ENCODE results near the gene EIF3M. TPM values are rescaled to one million over a fixed set of nuclear protein-coding genes. Genes with fewer than 3 reads are reported as not detected.

The EIF3M gene
- total RNA-seq, 4 donors from 2014 or later = 207 to 584 (median 432) TPM

- TF ChIP-seq POLR2A (IDR thresholded peaks at IDR 0.05) = no peak
- TF ChIP-seq CTCF (IDR thresholded peaks at IDR 0.05) = no peak
- Histone ChIP-seq H3K4me1 (no peaks in the 10 kb centered on the region), H3K4me3 (no peak overlapping the region), H3K27me3 (no peaks in the 10 kb centered on the region), H3K36me3 (no peaks in the 10 kb centered on the region), H3K9me3 (no peaks in the 10 kb centered on the region), H3K27ac (no peak overlapping the region)
- DNase-seq = no peak
- WGBS, 2 donors = 68 to 79% methylated on average over 2 of the region's 2 CpGs
- intact Hi-C loops (cut with DNase I) = no loop called here
Observed at GRCh38 chr11:32635819-32636218, 52.2 kb downstream of the EIF3M start.

- Histone ChIP-seq H3K36me3 (no peaks in the 10 kb centered on the region), H3K4me3 (no peak overlapping the region), H3K27ac (no peak overlapping the region), H3K27me3 (no peaks in the 10 kb centered on the region), H3K4me1 (no peaks in the 10 kb centered on the region), H3K9me3 (no peaks in the 10 kb centered on the region)
- intact Hi-C loops (cut with DNase I) = loop anchor here (10.0 kb wide), 1 partner anchor 787 kb away; no protein-coding TSS in a partner anchor
- TF ChIP-seq CTCF (IDR thresholded peaks at IDR 0.05) (no peak), POLR2A (IDR thresholded peaks at IDR 0.05) (no peak)
- no peak for DNase-seq
Observed at GRCh38 chr11:32641361-32641760, 57.7 kb downstream of the EIF3M start.

- TF ChIP-seq POLR2A (IDR thresholded peaks at IDR 0.05) = no peak
- no peak for TF ChIP-seq CTCF (IDR thresholded peaks at IDR 0.05)
- 33 to 36% methylated on average over 1 of the region's 1 CpG for WGBS, 2 donors
- H3K4me3 ChIP-seq = no peak overlapping the region
- H3K27ac ChIP-seq = no peak overlapping the region
- H3K4me1 ChIP-seq = no peaks in the 10 kb centered on the region
- H3K36me3 ChIP-seq = no peaks in the 10 kb centered on the region
- no peaks in the 10 kb centered on the region for H3K27me3 ChIP-seq
- no peaks in the 10 kb centered on the region for H3K9me3 ChIP-seq
- DNase-seq = no peak
- intact Hi-C loops (cut with DNase I) = loop anchor here (10.0 kb wide), 1 partner anchor 789 kb away; no protein-coding TSS in a partner anchor
Observed at GRCh38 chr11:32643526-32643925, 59.9 kb downstream of the EIF3M start.

Other genes with a start within 250 kb of the EIF3M start
- gene WT1, start 148.3 kb upstream of the EIF3M start, total RNA-seq = not detected
- gene CCDC73, start 210.8 kb downstream of the EIF3M start, total RNA-seq = under 1 TPM in 1 of 4 donors, not detected in 3; 0.18 TPM
- 10 to 100 TPM; 31.7 to 60.1 (median 45.1) TPM for gene PRRG4, start 246.1 kb downstream of the EIF3M start, total RNA-seq

Measured in esophagus squamous epithelium (tissue), 5 donors.